ENCODE results near the gene TNFRSF13B.
"Not testable (repeated sequence)": the region's sequence is repeated elsewhere in the genome, so short reads cannot be mapped to it uniquely, and the experiment has no call there.

TNFRSF13B gene

GRCh38 chr17:17004997-17005614 is 33.2 kb upstream of the TNFRSF13B start:
- DNase-seq (ENCODE audit: low read depth), result not testable (repeated sequence)

DNA sequence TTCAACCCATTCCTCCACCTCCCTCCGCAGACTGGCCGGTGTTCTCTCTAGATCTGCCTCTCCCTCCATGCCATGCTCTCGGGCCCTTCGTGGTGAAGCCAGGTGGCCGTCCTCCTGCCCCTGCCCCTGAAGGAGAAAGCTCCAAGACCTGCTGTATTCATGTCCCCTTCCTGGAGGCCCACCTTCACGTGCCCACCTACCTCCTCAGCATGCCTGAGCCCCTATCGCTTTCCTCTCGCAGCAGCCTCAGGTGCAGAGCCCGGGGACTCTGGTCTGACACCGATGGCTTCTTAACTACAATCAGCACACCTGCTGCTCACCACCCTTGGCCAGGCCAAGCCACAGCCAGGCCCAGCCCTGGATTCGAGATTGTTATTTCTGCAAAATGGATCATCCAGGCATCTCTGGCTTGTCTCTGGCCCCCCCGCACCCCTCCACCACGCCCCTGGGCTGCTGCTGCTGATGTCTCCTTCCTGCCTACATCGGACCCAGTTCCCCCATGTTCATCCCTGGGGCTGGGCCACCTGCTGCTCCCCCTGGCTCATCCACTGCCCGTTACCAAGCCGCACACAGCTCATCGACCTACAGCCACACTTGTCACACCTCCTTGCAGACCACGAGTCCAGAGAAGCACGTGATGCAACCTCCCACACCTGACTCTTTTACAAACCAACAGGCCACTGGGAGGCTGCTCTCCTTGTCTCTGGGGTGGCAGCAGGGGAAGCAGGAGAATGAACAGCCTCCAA is 32.5 kb upstream of the TNFRSF13B start:
- no peak for DNase-seq (ENCODE audit: low read depth)

DNA sequence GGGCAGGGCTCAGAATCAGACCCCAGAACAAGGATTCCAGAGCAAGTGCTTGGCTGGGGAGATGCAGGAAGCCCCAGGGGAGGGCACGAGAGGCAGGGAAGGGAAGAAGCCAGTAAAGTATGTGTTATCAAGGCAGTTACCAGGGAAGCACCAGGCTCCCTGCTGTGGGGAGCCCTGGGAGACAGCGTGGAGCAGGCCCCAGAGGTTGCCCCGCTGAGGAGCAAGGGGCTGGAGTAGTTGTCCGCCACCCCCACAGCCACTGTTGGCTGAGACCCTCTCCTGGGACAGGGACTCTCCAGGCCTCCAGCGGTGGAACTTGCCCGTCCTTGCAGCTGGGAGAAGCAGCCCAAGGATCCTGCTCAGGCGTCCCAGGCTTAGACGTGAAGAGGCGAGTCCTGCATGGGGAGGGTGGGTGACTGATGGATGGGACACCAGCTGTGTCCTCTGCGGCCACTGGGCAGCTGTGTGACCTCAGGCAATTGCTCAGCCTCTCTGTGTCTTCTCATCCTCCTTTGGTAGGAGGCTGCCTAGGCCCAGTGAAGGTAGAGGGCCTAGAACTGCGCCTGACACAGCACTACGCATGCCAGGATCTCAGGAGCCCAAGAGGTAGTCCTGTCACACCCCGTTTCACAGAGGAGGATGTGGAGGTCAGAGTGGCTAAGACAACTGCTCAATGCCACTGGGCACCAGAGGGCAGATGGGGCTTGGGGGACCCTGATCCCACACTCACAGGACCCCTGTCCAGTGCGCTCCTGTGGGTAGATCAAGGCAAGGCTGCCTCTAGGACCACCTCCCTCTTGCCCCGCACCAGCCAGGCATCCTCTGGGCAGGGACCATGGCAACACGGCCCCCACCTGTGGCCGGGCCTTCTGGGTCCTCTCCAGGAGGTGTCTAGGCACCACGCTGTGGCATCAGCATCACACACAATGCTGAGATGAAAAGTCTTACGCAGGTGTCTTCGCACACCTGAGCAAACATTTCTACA is 31.1 kb upstream of the TNFRSF13B start:
- not testable (repeated sequence) for DNase-seq (ENCODE audit: low read depth)

- peak; percentile 54 for DNase-seq (ENCODE audit: low read depth)
Measured at GRCh38 chr17:17001874-17002520, 30.1 kb upstream of the TNFRSF13B start.

GRCh38 chr17:17001076-17001777 is 29.3 kb upstream of the TNFRSF13B start:
- no peak for DNase-seq (ENCODE audit: low read depth)

DNA sequence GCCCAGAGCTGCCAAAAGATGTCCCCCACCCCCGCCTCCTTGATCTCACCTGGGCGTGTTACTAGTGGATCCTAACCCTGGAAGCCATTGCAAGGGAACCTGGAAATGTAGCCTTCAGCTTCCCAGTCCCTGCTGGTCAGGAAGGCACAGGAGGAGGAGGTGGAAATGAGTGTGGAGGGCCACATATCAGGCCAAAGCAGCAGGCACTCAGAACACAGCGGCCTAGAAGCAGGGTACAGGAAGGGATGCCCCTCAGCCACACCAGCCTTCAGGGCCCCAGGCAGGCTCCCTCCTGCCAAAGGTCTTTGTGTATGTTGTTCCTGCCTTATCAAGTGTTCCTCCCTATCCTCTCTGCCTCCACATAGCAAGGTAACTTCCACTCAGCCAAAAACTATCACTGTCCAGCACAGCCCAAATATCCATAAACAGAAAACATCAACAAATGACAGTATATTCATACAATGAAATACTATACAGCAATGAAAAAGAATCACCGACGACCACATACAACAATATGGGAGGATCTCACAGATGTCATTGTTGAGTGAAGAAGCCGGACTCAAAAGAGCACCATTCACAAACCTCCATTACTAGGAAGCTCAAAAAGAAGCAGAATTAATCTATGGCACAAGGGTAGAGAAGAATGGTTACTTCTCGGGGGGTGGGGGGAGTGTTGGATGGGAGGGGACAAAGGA is 28.2 kb upstream of the TNFRSF13B start:
- DNase-seq (ENCODE audit: low read depth), result no peak

DNA sequence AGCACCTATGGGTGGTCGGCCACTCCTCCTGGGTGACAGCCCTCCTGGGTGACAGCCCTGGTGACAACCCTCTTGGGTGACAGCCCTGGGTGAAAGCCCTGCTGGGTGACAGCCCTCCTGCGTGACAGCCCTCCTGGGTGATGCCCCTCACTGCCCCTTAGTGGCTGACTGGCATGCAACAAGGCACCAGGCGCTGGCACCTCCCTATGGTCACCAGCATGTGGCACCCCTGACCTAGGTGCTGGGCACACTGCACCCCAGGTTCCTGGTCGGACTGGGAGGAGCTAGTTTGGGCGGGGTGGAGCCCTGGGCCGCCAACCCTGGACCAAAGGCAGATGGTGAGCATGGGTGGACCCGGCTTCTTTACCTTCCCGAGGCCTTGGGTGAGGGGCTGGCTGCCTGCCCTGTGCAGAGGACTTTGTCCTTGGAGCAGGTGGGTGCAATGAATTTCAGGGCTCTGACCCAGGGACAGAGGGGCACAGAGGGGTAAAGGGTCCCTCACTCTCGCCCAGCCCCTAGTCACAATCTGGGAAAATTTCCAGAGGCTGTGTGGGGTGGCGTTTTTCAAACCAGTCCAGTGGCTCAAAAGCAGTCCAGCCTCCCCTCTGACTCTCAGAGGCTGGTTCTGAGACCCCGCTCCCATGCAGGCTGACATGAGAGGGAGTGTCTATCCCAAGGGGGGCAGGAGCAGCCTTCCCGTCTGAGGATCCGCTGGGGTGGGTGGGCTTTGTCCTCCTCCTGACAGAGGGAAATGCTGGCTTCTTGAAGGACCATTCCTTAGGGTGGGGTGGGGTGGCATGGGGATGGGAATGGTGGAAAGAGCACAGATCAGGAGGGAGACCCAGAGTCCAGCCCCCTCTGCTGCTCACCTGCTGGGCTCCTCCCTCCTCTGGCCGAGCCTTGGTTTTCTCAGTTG is 25.9 kb upstream of the TNFRSF13B start:
- peak; percentile 45 for DNase-seq (ENCODE audit: low read depth)

DNA sequence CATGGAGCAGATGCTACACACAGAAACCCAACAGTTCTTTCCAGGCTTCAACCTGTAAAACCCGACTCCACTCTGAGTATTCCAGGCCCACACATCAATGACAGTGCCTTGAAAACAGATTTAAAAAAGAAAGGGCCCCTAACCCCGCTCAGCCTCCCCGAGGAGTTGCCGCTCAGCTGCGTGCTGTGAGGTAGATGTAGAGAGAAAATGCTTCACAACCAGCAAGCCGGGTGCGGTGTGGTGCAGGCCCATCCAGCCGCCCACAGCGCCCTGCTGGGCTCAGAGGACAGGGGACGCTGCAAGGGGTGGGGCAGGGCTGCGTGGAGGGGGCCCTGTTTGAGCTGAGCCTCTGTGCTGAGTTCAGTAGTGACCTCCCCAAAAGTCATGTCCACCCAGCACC is 24.8 kb upstream of the TNFRSF13B start:
- not testable (repeated sequence) for DNase-seq (ENCODE audit: low read depth)

DNA sequence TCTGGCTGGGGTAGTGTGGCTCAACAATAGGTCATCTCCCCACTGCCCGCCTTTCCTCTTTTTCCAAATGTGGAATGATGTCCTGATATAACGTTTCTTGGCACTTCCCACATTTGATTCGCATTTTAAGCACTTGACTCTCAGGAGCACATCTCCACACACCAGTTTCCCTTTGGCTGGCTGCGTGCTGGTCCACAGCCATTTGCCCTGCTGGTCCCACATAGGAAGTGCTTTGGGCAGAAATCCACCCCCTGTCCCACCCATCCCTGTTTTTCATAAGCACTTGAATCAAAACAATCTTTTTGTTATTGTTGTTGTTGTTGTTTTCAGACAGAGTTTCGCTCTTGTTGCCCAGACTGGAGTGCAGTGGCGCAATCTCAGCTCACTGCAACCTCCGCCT is 24.0 kb upstream of the TNFRSF13B start:
- DNase-seq (ENCODE audit: low read depth), result no peak

GRCh38 chr17:16994631-16995030 is 22.7 kb upstream of the TNFRSF13B start:
- DNase-seq (ENCODE audit: low read depth), result no peak

DNA sequence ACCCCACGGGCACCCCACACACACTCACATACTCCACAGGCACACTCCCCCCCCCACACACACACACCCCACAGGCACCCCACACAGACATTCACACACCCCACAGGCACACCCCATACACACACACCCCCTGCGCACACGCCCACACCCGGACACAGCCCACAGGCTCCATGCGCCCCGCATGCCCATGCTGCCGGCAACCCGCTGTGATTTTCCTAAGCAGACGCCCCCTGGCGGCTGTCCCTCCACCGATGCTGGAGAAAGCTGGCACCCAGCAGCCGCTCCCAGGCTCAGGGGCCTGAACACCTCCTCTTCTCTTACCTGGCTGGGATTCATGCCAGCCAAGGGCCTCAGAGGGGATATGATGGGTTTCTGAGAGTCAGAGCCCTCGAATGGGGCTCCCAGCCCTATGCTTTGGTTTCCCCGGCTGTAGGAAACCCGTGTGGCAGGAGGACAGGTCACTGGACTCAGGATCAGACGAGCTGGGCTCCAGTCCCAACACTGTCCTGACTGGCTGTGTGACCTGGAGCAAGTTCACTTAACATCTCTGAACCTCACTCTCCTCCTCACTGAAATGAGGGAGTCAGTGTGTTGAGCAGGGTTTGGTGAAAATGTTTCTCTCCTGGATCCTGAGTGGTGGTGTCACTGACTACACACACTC is 19.6 kb upstream of the TNFRSF13B start:
- peak; percentile 51 for DNase-seq (ENCODE audit: low read depth)

DNA sequence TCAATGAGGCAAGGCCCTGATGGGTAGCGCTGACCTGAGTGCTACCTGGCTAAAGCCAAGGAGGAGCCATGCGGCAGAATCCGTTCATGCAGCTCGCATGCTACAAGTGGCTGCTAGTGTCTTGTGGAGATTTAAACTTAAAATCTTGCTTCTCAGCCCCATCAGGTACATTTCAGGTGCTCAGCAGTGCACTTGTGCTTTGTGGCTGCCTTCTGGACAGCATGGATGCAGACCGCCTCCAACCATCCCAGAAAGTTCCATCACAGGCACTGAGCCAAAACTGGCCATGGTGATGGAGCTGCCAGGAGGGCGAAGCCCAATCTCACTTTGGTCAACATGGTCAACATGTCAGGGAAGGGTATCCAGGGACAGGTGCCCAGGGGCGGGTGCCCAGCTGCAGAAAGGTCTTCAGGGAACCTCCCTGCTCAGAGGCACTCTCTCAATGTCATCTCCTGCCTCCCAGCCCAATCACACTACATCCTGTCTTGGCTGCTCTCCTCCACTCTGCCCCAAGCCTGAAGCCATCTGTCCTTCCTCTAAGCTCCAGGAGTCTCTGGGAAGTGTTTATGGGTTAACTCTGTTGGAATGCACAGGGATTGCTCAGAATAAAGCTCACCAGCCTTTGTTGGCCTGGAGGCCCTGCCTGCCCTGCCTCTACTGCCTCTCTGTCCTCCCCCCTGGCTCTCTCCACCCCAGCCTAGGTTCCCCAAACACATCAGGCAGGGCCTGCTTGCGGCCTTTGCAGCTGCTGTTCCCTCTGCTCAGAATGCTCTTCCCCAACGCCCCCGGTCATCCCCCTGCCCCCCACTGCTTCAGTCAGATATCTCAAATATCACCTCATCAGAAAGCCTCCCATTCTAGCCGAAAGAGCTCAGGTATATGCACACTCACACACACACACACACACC is 18.3 kb upstream of the TNFRSF13B start:
- DNase-seq (ENCODE audit: low read depth), result no peak

GRCh38 chr17:16989230-16989952 is 17.5 kb upstream of the TNFRSF13B start:
- no peak for DNase-seq (ENCODE audit: low read depth)

DNA sequence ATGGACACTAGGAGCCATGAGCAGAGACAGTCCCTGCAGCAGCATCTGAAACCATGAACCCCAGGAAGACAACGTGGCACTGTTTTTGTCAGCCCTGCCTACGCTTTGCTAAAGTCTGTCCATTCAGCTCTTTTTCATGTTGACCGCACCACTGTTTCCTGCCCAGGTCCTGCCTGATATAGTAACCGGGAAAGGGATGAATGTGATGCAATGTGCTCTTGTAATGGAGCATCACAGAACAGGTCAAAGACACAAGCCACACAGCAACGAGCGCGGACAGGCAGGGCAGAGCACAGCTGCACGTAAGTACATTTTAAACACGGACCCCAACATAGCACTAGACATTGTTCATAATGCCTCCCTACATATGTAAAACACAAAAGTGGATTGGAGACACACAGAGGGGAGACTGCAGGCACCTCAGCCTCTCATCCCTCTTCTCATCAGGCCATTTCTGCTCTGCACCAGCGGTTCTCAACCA is 16.9 kb upstream of the TNFRSF13B start:
- no peak for DNase-seq (ENCODE audit: low read depth)

DNA sequence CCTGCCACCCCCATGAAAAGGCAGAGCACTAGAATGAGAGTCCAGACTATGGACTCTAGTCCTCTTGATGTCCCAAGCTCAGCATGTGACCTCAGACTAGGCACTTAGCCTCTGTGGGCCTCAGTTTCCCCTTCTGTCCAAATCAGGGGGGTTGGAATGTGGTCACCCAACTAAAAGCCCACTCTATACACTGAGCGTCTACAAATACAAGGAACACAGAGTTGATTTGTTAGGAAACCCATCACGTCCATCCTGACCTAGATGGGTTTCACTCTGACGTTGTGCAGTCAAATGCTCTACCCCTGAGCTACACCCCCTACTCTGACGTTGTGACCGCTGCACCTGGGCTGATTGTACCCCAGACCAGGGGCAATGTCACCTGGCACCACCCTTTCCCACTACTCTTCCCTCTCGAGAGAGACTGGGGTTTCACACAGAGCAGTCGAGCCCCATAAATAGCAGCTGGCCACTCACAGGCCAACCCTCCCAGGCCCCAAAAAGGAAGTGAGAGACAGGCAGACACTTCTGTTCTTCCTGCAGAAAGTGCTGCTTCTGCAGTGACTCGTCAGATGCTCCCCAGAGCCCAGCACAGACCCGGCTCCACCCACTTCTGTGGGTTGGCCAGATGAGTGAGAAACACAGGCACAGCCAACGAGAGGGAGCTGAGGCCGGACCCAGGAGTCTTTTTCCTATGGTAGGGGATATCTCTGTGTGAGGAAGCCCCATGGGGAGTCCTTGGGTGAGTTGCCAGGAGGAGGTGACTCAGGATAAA is 16.1 kb upstream of the TNFRSF13B start:
- DNase-seq (ENCODE audit: low read depth), result peak; percentile 30

GRCh38 chr17:16987066-16987829 is 15.3 kb upstream of the TNFRSF13B start:
- DNase-seq (ENCODE audit: low read depth), result no peak

Data from stimulated activated CD8-positive, alpha-beta memory T cell treated with anti-CD3 and anti-CD28 coated beads, Interleukin-12 subunit alpha, Interleukin-12 subunit beta, amount 100 ng/mL, for 4 hours (primary cell).